Occipital lobe (tissue), 2 donors: ENCODE measurements around the gene CALN1. TPM values are rescaled to one million over a fixed set of nuclear protein-coding genes. Genes with fewer than 3 reads are reported as not detected.
"Not testable (repeated sequence)": the region's sequence is repeated elsewhere in the genome, so short reads cannot be mapped to it uniquely, and the experiment has no call there.

Source experiments
- DNase-seq: peaks from one replicate; lab custom pipeline; 2025; lab: John Stamatoyannopoulos, UW
- total RNA-seq: library from RNA; depleted of rRNA; stranded (reverse); fragments of >200 nt; gene quantifications from one replicate; pipeline ENCODE4 v1.2.3, GENCODE V29; 2014

The CALN1 gene
- total RNA-seq, 1 donor from 2014 or later = 45.5 TPM

GRCh38 chr7:72408966-72409637, 3.0 kb downstream of the CALN1 start:
- no peak for DNase-seq

GRCh38 chr7:72406820-72407403, 5.2 kb downstream of the CALN1 start:
- no peak for DNase-seq

GRCh38 chr7:72405871-72406270, 6.3 kb downstream of the CALN1 start:
- DNase-seq = no peak

- peak; percentile 75 for DNase-seq
Measured at GRCh38 chr7:72405418-72405817, 6.7 kb downstream of the CALN1 start.

GRCh38 chr7:72404743-72405142, 7.4 kb downstream of the CALN1 start:
- DNase-seq = no peak

- DNase-seq = no peak
Measured at GRCh38 chr7:72403458-72404076, 8.6 kb downstream of the CALN1 start.

- DNase-seq = no peak
Measured at GRCh38 chr7:72394016-72394415, 18.1 kb downstream of the CALN1 start.

- DNase-seq = no peak
Measured at GRCh38 chr7:72391821-72392377, 20.2 kb downstream of the CALN1 start.

- DNase-seq = no peak
Measured at GRCh38 chr7:72386118-72386517, 26.0 kb downstream of the CALN1 start.

- DNase-seq = no peak
Measured at GRCh38 chr7:72362246-72362645, 49.9 kb downstream of the CALN1 start.

GRCh38 chr7:72345208-72345727, 66.9 kb downstream of the CALN1 start:
- DNase-seq = no peak

- no peak for DNase-seq
Measured at GRCh38 chr7:72343991-72344390, 68.1 kb downstream of the CALN1 start.

GRCh38 chr7:72343354-72343753, 68.8 kb downstream of the CALN1 start:
- DNase-seq = not testable (repeated sequence)

- DNase-seq = no peak
Measured at GRCh38 chr7:72337390-72338167, 74.6 kb downstream of the CALN1 start.

- no peak for DNase-seq
Measured at GRCh38 chr7:72336632-72337389, 75.3 kb downstream of the CALN1 start.

GRCh38 chr7:72336382-72336631, 75.8 kb downstream of the CALN1 start:
- no peak for DNase-seq

- DNase-seq = no peak
Measured at GRCh38 chr7:72335561-72336381, 76.4 kb downstream of the CALN1 start.

GRCh38 chr7:72334698-72335097, 77.4 kb downstream of the CALN1 start:
- no peak for DNase-seq

- DNase-seq = no peak
Measured at GRCh38 chr7:72334066-72334465, 78.1 kb downstream of the CALN1 start.

GRCh38 chr7:72326811-72327210, 85.3 kb downstream of the CALN1 start:
- no peak for DNase-seq
